Trophoblast cell (in vitro differentiated cells and primary cell): ENCODE data around the gene ZMYND19.

Experiments
- DNase-seq, 2 donors: peaks; one replicate each; pipeline ENCODE4 v3.0.0-alpha.2; 2016
- H2AFZ ChIP-seq: 2 replicates; pipeline ENCODE4 v1.6.1; 2013; ENCODE audit warnings: low read length, moderate library complexity, mild to moderate bottlenecking; ENCODE audit not compliant: insufficient read depth, poor library complexity
- H2AK5ac ChIP-seq: 2 replicates; pipeline ENCODE4 v1.6.1; 2013; ENCODE audit warnings: mild to moderate bottlenecking, low read length
- H2BK120ac ChIP-seq: 2 replicates; pipeline ENCODE4 v1.6.1; 2013; ENCODE audit warnings: low read length, mild to moderate bottlenecking, moderate library complexity; ENCODE audit not compliant: insufficient read depth, poor library complexity
- H2BK12ac ChIP-seq: 2 replicates; pipeline ENCODE4 v1.6.1; 2013; ENCODE audit warnings: mild to moderate bottlenecking, low read length, moderate library complexity
- H2BK5ac ChIP-seq: 2 replicates; pipeline ENCODE4 v1.6.1; 2013; ENCODE audit warnings: low read length, low read depth, moderate library complexity, mild to moderate bottlenecking; ENCODE audit not compliant: poor library complexity
- H3K14ac ChIP-seq: 2 replicates; pipeline ENCODE4 v1.6.1; 2013; ENCODE audit warnings: mild to moderate bottlenecking, low read length
- H3K18ac ChIP-seq: 2 replicates; pipeline ENCODE4 v1.6.1; 2013; ENCODE audit warnings: mild to moderate bottlenecking, low read length
- H3K23ac ChIP-seq: 2 replicates; pipeline ENCODE4 v1.6.1; 2013; ENCODE audit warnings: low read length
- H3K27ac ChIP-seq: 2 replicates; pipeline ENCODE4 v1.5.1; 2013; ENCODE audit warnings: low read depth, mild to moderate bottlenecking, inconsistent platforms, low read length, moderate library complexity
- H3K27me3 ChIP-seq: 2 replicates; pipeline ENCODE4 v1.6.1; 2013; ENCODE audit warnings: inconsistent platforms, mild to moderate bottlenecking, low read length, moderate library complexity; ENCODE audit not compliant: insufficient read depth
- H3K36me3 ChIP-seq, 2 experiments: 1 replicate in 1 of 2; 2 replicates in 1 of 2; pipeline ENCODE4 v1.6.1; 2013; ENCODE audit warnings: low read length in 2 of 2, mild to moderate bottlenecking in 2 of 2, moderate library complexity in 1 of 2; ENCODE audit not compliant: insufficient read depth in 2 of 2, control insufficient read depth in 1 of 2
- H3K4ac ChIP-seq: 2 replicates; pipeline ENCODE4 v1.6.1; 2013; ENCODE audit warnings: low read depth, mild to moderate bottlenecking, low read length, moderate library complexity
- H3K4me1 ChIP-seq, 2 experiments: 1 replicate in 1 of 2; 2 replicates in 1 of 2; pipeline ENCODE4 v1.6.1; 2013; ENCODE audit warnings: low read length in 2 of 2, mild to moderate bottlenecking in 2 of 2, moderate library complexity in 1 of 2; ENCODE audit not compliant: insufficient read depth in 2 of 2, control insufficient read depth in 1 of 2
- H3K4me2 ChIP-seq: 2 replicates; pipeline ENCODE4 v1.6.1; 2013; ENCODE audit warnings: inconsistent platforms, mild to moderate bottlenecking, low read length, moderate library complexity
- H3K4me3 ChIP-seq: 2 replicates; pipeline ENCODE4 v1.5.1; 2013; ENCODE audit warnings: mild to moderate bottlenecking, low read depth, low read length, inconsistent platforms
- H3K79me1 ChIP-seq: one replicate; pipeline ENCODE4 v1.6.1; 2013; ENCODE audit warnings: low read length
- H3K79me2 ChIP-seq: 2 replicates; pipeline ENCODE4 v1.6.1; 2013; ENCODE audit warnings: low read length, mild to moderate bottlenecking; ENCODE audit not compliant: control insufficient read depth, insufficient read depth, poor library complexity
- H3K9ac ChIP-seq: 2 replicates; pipeline ENCODE4 v1.6.1; 2013; ENCODE audit warnings: mild to moderate bottlenecking, low read length
- H3K9me3 ChIP-seq: 2 replicates; pipeline ENCODE4 v1.6.1; 2013; ENCODE audit warnings: low read depth, mild to moderate bottlenecking, control low read depth, inconsistent platforms, low read length; ENCODE audit not compliant: insufficient read depth
- H4K12ac ChIP-seq: 2 replicates; pipeline ENCODE4 v1.6.1; 2013; ENCODE audit warnings: low read depth, mild to moderate bottlenecking, low read length, moderate library complexity
- H4K8ac ChIP-seq: 2 replicates; pipeline ENCODE4 v1.6.1; 2013; ENCODE audit warnings: low read depth, mild to moderate bottlenecking, low read length, moderate library complexity
- H4K91ac ChIP-seq: one replicate; pipeline ENCODE4 v1.6.1; 2013; ENCODE audit warnings: low read depth, mild to moderate bottlenecking, low read length, moderate library complexity
- WGBS: extraction: QIAGEN DNeasy Blood & Tissue Kit; methylation state at CpG from one replicate; pipeline ENCODE4 v1.1.7; 2013; ENCODE audit warnings: missing lambda C conversion rate; ENCODE audit not compliant: insufficient read length, insufficient coverage; ENCODE audit errors: extremely low coverage; 5-methylcytosine and 5-hydroxymethylcytosine counted together

Gene ZMYND19

DNA sequence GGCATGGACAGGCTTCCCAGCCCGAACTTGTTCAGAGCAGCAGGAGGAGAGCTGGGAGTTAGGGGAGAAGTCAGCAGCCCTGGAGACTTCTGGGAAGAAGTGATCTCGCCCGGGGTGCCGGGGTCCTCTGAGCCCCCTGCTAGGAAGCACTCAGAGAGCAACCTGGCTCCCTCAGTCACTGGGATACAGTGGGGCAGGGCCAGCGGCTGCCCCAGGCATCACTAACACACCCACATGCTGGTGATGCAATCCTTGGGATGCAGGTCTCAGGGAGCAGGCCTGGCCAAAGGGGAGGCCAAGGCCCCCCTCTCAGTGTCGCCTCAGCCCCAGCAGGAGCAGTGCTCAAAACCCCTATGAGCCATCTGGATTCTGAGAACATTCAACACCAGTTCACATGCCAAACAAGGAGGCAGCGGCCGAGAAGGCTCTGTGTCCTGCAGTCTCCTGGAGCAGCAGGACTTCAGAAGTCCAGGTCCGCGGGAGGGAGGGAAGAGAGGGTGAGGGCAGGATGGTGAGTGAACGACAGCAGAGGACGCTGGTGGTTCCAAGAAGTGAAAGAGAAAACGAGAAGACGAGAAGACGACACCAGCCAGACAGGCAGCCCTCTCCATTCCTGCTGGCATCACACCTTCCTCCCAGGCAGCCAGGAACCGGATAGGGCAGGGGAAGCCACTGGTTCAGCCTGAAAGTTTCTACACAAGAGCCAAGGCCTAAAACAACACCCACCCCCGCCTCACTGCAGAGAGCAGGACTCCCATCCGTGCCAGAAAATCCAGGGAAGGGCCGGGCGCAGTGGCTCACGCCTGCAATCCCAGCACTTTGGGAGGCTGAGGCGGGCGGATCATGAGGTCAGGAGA, 42.4 kb downstream of the ZMYND19 start:
- no peak overlapping the region for H4K12ac ChIP-seq
- no peak overlapping the region for H4K8ac ChIP-seq
- no peak overlapping the region for H3K14ac ChIP-seq
- no peak overlapping the region for H3K18ac ChIP-seq
- H3K4ac ChIP-seq, result no peak overlapping the region
- H3K79me2 ChIP-seq, result peaks cover 3% of the 10 kb centered on the region
- DNase-seq, result peak in 1 of 2 donors; percentile 7
- no peak overlapping the region for H3K4me3 ChIP-seq
- H4K91ac ChIP-seq, result no peak overlapping the region
- peaks cover 0 to 2% of the 10 kb centered on the region in 2 experiments for H3K36me3 ChIP-seq
- peaks cover 7% of the 10 kb centered on the region for H3K79me1 ChIP-seq
- no CpG with 5 or more reads among the region's 23 CpGs for WGBS
- no peak overlapping the region for H2BK12ac ChIP-seq
- peaks cover 0 to 7% of the 10 kb centered on the region in 2 experiments for H3K4me1 ChIP-seq
- no peak overlapping the region for H3K9ac ChIP-seq
- H3K27me3 ChIP-seq, result no peaks in the 10 kb centered on the region
- H2BK5ac ChIP-seq, result no peak overlapping the region
- H2AK5ac ChIP-seq, result no peak overlapping the region
- no peak overlapping the region for H3K23ac ChIP-seq
- no peak overlapping the region for H3K4me2 ChIP-seq
- peaks cover 10% of the 10 kb centered on the region for H3K9me3 ChIP-seq
- H3K27ac ChIP-seq, result no peak overlapping the region
- H2AFZ ChIP-seq, result no peak overlapping the region
- no peak overlapping the region for H2BK120ac ChIP-seq

GRCh38 chr9:137545123-137545522, 45.2 kb downstream of the ZMYND19 start:
- no peak overlapping the region for H4K12ac ChIP-seq
- H3K36me3 ChIP-seq, result no peaks in the 10 kb centered on the region
- no peak overlapping the region for H2BK12ac ChIP-seq
- H3K27me3 ChIP-seq, result no peaks in the 10 kb centered on the region
- H3K4me3 ChIP-seq, result no peak overlapping the region
- no peak overlapping the region for H3K4ac ChIP-seq
- DNase-seq, result no peak
- no peak overlapping the region for H2AFZ ChIP-seq
- H3K79me1 ChIP-seq, result no peaks in the 10 kb centered on the region
- H2BK5ac ChIP-seq, result no peak overlapping the region
- H3K14ac ChIP-seq, result no peak overlapping the region
- H2AK5ac ChIP-seq, result no peak overlapping the region
- no peak overlapping the region for H3K18ac ChIP-seq
- H3K4me1 ChIP-seq, result peaks cover 3 to 4% of the 10 kb centered on the region in 2 experiments
- H3K79me2 ChIP-seq, result no peaks in the 10 kb centered on the region
- H2BK120ac ChIP-seq, result no peak overlapping the region
- H3K4me2 ChIP-seq, result no peak overlapping the region
- H3K9me3 ChIP-seq, result peaks cover 10% of the 10 kb centered on the region
- H3K9ac ChIP-seq, result no peak overlapping the region
- no peak overlapping the region for H4K8ac ChIP-seq
- no peak overlapping the region for H3K27ac ChIP-seq
- no CpG with 5 or more reads among the region's 10 CpGs for WGBS
- H4K91ac ChIP-seq, result no peak overlapping the region
- H3K23ac ChIP-seq, result no peak overlapping the region

DNA sequence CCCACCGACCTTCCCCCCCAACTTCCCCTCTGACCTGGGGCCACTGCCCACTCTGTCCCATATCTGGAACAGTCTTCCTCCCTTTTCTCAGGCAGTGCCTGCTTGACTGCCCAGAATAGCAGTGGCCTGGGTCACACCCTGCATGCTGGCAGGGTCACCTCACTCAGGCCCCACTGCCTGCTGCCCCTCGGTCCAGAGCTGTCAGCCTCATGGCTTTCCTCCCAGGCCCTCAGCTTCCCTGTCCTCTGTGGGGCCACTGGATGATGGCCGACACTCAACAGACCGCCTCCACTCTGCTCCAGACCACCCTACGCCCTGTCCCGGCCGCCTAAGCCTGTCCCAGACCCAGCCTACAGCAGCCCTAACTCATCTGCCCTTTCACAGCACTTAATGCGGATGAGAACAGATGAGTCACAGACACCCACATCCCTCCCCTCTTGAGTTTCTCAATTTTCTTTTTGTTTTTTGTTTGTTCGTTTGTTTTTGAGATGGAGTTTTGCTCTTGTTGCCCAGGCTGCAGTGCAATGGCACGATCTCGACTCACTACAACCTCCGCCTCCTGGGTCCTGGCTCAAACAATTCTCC, 46.0 kb downstream of the ZMYND19 start:
- DNase-seq, result no peak
- no peaks in the 10 kb centered on the region for H3K36me3 ChIP-seq
- H4K8ac ChIP-seq, result no peak overlapping the region
- no peak overlapping the region for H2BK5ac ChIP-seq
- H3K79me2 ChIP-seq, result no peaks in the 10 kb centered on the region
- no peaks in the 10 kb centered on the region for H3K27me3 ChIP-seq
- H3K18ac ChIP-seq, result no peak overlapping the region
- no peak overlapping the region for H2BK120ac ChIP-seq
- no peak overlapping the region for H3K4ac ChIP-seq
- H3K4me3 ChIP-seq, result no peak overlapping the region
- no peak overlapping the region for H2AK5ac ChIP-seq
- H4K91ac ChIP-seq, result no peak overlapping the region
- WGBS, result no CpG with 5 or more reads among the region's 12 CpGs
- no peaks in the 10 kb centered on the region for H3K79me1 ChIP-seq
- H3K23ac ChIP-seq, result no peak overlapping the region
- no peak overlapping the region for H4K12ac ChIP-seq
- H2AFZ ChIP-seq, result no peak overlapping the region
- H3K14ac ChIP-seq, result no peak overlapping the region
- H3K4me1 ChIP-seq, result peaks cover 3 to 4% of the 10 kb centered on the region in 2 experiments
- no peak overlapping the region for H2BK12ac ChIP-seq
- no peak overlapping the region for H3K27ac ChIP-seq
- no peak overlapping the region for H3K9ac ChIP-seq
- peaks cover 10% of the 10 kb centered on the region for H3K9me3 ChIP-seq
- H3K4me2 ChIP-seq, result no peak overlapping the region

DNA sequence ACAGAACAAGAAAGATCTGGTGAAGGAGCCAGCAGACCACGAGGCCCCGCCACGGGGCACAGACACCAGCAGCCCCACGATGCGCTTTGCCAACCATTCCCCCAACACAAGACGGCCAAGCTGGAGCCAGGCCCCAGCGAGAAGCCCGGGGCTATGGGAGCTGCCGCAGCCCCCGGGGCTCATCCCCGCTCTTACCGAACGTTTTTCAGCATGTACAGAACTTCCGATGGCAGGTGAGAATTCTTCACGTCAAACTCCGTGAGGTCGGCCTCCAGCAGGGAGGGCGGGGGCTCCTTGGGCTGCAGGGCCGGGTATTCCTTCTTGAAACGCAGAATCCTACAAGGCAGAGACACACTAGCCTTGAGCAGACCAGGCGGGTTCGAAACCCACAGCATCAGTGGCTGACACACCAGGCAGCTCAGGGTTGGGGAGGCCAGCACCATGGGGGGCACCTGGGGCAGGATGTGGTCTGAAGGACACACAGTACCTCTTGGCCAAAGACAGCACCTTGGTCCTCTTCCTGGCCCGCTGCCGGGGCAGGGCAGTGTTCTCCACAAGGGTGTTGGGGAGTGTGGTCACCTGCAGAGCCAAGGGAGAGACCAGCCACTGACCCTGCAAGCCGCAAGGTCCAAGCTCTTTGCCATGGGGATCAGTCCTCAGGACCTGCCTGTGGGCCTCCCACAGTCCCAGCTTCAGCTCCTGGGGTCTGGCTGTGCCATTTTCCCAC, 46.9 kb downstream of the ZMYND19 start:
- no peaks in the 10 kb centered on the region for H3K79me2 ChIP-seq
- H3K23ac ChIP-seq, result no peak overlapping the region
- H3K4me3 ChIP-seq, result peak overlapping the region; percentile 35
- H3K36me3 ChIP-seq, result no peaks in the 10 kb centered on the region
- no peak overlapping the region for H3K14ac ChIP-seq
- peaks cover 10% of the 10 kb centered on the region for H3K9me3 ChIP-seq
- H3K27me3 ChIP-seq, result no peaks in the 10 kb centered on the region
- no peak overlapping the region for H4K8ac ChIP-seq
- no peak overlapping the region for H3K9ac ChIP-seq
- H4K12ac ChIP-seq, result no peak overlapping the region
- H3K27ac ChIP-seq, result no peak overlapping the region
- no peaks in the 10 kb centered on the region for H3K79me1 ChIP-seq
- H2AFZ ChIP-seq, result no peak overlapping the region
- no peak overlapping the region for H2AK5ac ChIP-seq
- peaks cover 3 to 4% of the 10 kb centered on the region in 2 experiments for H3K4me1 ChIP-seq
- no peak overlapping the region for H2BK12ac ChIP-seq
- no peak overlapping the region for H2BK5ac ChIP-seq
- no peak overlapping the region for H3K4ac ChIP-seq
- no peak overlapping the region for H3K18ac ChIP-seq
- no CpG with 5 or more reads among the region's 25 CpGs for WGBS
- no peak overlapping the region for H4K91ac ChIP-seq
- no peak for DNase-seq
- H3K4me2 ChIP-seq, result no peak overlapping the region
- no peak overlapping the region for H2BK120ac ChIP-seq
